Measurements from ENCODE around the gene IL34.

DNA sequence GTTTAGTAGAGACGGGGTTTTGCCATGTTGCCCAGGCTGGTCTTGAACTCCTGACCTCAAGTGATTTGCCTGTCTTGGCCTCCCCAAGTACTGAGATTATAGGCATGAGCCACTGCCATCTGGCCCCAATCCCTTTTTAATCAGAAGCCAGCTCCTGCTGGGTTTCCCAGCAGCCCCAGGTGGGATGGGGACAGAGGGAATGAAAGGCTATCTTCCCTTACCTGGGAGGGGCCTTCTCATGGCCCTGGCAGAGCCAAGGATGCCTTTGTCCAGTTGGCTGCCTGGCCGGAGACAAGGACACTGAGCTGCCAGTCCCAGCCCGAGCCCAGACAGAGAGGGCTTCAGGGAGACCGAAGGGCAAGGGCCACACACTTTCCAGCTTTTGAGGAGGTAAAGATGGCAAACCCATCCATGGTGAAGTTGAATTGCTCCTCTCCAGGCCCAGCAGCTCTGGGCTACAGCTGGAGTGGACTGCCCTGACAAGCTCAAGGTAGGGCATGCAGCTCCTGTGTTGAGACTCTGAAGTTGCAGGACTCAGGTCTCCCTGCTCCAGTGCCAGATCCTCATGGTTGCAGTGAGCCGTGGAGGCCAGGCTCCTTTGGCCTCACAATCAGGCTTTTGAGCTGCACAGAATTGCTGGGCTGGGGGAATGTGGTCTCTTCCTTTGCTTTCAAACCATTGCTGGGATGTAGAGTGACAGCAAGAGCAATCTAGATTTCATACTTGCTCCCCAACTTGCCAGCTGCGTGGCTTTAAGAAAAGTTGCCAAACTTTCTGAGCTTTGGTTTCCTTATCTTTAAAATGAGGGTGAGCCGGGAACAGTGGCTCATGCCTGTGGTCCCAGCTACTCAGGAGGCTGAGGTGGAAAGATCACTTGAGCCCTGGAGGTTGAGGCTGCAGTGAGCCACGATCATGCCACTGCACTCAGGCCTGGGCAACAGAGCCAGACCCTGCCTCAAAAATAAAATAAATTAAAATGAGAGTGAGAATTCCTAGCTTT lies 44.5 kb upstream of the IL34 start:
- TF ChIP-seq, protein P1, sequence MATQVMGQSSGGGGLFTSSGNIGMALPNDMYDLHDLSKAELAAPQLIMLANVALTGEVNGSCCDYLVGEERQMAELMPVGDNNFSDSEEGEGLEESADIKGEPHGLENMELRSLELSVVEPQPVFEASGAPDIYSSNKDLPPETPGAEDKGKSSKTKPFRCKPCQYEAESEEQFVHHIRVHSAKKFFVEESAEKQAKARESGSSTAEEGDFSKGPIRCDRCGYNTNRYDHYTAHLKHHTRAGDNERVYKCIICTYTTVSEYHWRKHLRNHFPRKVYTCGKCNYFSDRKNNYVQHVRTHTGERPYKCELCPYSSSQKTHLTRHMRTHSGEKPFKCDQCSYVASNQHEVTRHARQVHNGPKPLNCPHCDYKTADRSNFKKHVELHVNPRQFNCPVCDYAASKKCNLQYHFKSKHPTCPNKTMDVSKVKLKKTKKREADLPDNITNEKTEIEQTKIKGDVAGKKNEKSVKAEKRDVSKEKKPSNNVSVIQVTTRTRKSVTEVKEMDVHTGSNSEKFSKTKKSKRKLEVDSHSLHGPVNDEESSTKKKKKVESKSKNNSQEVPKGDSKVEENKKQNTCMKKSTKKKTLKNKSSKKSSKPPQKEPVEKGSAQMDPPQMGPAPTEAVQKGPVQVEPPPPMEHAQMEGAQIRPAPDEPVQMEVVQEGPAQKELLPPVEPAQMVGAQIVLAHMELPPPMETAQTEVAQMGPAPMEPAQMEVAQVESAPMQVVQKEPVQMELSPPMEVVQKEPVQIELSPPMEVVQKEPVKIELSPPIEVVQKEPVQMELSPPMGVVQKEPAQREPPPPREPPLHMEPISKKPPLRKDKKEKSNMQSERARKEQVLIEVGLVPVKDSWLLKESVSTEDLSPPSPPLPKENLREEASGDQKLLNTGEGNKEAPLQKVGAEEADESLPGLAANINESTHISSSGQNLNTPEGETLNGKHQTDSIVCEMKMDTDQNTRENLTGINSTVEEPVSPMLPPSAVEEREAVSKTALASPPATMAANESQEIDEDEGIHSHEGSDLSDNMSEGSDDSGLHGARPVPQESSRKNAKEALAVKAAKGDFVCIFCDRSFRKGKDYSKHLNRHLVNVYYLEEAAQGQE (IDR thresholded peaks at IDR 0.05; ENCODE audit: low read depth, low read length): no peak
- TF ChIP-seq, protein P2, sequence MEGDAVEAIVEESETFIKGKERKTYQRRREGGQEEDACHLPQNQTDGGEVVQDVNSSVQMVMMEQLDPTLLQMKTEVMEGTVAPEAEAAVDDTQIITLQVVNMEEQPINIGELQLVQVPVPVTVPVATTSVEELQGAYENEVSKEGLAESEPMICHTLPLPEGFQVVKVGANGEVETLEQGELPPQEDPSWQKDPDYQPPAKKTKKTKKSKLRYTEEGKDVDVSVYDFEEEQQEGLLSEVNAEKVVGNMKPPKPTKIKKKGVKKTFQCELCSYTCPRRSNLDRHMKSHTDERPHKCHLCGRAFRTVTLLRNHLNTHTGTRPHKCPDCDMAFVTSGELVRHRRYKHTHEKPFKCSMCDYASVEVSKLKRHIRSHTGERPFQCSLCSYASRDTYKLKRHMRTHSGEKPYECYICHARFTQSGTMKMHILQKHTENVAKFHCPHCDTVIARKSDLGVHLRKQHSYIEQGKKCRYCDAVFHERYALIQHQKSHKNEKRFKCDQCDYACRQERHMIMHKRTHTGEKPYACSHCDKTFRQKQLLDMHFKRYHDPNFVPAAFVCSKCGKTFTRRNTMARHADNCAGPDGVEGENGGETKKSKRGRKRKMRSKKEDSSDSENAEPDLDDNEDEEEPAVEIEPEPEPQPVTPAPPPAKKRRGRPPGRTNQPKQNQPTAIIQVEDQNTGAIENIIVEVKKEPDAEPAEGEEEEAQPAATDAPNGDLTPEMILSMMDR (IDR thresholded peaks at IDR 0.05): no peak
- no peak for TF ChIP-seq POLR2AphosphoS5 (IDR thresholded peaks at IDR 0.05; ENCODE audit: low read depth, low read length)
- TF ChIP-seq SIN3A (IDR thresholded peaks at IDR 0.05; ENCODE audit: borderline replicate concordance, low read depth, low read length): no peak
- TF ChIP-seq YY1 (IDR thresholded peaks at IDR 0.05; ENCODE audit: low read depth): no peak
- TF ChIP-seq MEF2A (IDR thresholded peaks at IDR 0.05; ENCODE audit: borderline replicate concordance, low read depth): no peak

All from SK-N-SH (cell line).